ENCODE results near the gene UBR3. TPM values are rescaled to one million over a fixed set of nuclear protein-coding genes. Genes with fewer than 3 reads are reported as not detected.

UBR3 gene
- total and polyA plus RNA-seq, 10 donors = 7.2 to 119 (median 54.3) TPM

DNA sequence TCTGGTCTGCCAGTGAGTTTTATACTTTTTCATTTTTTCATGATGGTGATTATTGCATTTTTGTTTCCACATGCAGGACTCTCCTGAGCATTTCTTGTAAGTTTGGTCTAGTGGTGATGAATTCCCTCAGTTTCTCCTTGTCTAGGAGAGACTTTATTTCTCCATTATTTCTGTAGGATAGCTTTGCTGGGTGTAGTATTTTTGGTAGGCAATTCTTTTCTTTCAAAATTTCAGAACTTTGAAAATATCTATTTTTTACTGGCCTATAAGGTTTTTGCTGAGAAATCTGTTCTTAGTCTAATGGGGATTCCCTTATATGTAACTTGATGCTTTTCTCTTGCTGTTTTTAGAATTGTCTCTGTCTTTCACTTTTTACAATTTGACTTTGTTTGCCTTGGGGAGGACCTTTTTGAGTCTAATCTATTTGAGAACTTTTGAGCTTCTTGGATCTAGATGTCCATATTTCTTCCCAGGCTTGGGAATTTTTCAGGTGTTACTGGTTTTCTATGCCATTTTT lies 149.1 kb downstream of the UBR3 start:
- Histone ChIP-seq H3K36me3 (peaks cover 0 to 63% (median 22%) of the 10 kb centered on the region in 6 donors), H3K27me3 (replicated peaks in 1 of 7) (no peaks in the 10 kb centered on the region), H3K9me3 (peaks cover 6 to 39% (median 34%) of the 10 kb centered on the region in 8 donors), H3K4me3 (no peak overlapping the region), H3K4me1 (peaks cover 0 to 4% (median 0%) of the 10 kb centered on the region in 6 donors), H3K27ac (no peak overlapping the region)
- no peak for TF ChIP-seq POLR2AphosphoS5 (IDR thresholded peaks at IDR 0.05)
- TF ChIP-seq, protein P1, sequence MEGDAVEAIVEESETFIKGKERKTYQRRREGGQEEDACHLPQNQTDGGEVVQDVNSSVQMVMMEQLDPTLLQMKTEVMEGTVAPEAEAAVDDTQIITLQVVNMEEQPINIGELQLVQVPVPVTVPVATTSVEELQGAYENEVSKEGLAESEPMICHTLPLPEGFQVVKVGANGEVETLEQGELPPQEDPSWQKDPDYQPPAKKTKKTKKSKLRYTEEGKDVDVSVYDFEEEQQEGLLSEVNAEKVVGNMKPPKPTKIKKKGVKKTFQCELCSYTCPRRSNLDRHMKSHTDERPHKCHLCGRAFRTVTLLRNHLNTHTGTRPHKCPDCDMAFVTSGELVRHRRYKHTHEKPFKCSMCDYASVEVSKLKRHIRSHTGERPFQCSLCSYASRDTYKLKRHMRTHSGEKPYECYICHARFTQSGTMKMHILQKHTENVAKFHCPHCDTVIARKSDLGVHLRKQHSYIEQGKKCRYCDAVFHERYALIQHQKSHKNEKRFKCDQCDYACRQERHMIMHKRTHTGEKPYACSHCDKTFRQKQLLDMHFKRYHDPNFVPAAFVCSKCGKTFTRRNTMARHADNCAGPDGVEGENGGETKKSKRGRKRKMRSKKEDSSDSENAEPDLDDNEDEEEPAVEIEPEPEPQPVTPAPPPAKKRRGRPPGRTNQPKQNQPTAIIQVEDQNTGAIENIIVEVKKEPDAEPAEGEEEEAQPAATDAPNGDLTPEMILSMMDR (IDR thresholded peaks at IDR 0.05 in 8 of 11, conservative IDR thresholded peaks at IDR 0.05 in 3 of 11) = no peak
- no peak for TF ChIP-seq POLR2A (IDR thresholded peaks at IDR 0.05)
- intact Hi-C loops (cut with DNase I; ENCODE audit: low total_unique reads) = no loop called here
- no peak for DNase-seq

DNA sequence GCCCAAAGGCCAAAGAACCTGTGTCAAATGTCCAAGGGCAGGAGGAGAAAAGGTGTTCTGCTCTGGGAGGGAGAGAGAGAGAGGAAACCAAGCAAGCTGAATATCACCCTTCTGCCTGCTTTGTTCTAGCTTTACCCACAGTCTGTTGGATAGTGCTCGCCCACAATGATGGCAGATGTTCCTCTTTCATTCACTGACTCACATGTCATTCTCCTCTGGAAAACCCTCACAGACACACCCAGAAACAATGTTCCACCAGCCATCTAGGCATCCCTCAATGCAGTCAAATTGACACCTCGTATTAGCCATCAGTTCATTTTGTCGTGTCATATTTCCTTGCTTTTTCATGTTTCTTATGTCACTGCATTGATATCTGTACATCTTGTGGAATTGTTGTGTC lies 150.3 kb downstream of the UBR3 start:
- Histone ChIP-seq H3K27me3 (replicated peaks in 1 of 7) (no peaks in the 10 kb centered on the region), H3K4me1 (peaks cover 0 to 4% (median 0%) of the 10 kb centered on the region in 6 donors), H3K36me3 (peaks cover 0 to 63% (median 22%) of the 10 kb centered on the region in 6 donors), H3K27ac (no peak overlapping the region), H3K4me3 (no peak overlapping the region), H3K9me3 (peaks cover 6 to 39% (median 34%) of the 10 kb centered on the region in 8 donors)
- DNase-seq = no peak
- intact Hi-C loops (cut with DNase I; ENCODE audit: low total_unique reads) = no loop called here
- 89 to 95% (median 93%) methylated on average over 3 of the region's 3 CpGs for WGBS, 5 donors
- TF ChIP-seq POLR2AphosphoS5 (IDR thresholded peaks at IDR 0.05) (no peak), POLR2A (IDR thresholded peaks at IDR 0.05) (no peak)
- TF ChIP-seq, protein P1 (IDR thresholded peaks at IDR 0.05 in 8 of 11, conservative IDR thresholded peaks at IDR 0.05 in 3 of 11) = no peak

DNA sequence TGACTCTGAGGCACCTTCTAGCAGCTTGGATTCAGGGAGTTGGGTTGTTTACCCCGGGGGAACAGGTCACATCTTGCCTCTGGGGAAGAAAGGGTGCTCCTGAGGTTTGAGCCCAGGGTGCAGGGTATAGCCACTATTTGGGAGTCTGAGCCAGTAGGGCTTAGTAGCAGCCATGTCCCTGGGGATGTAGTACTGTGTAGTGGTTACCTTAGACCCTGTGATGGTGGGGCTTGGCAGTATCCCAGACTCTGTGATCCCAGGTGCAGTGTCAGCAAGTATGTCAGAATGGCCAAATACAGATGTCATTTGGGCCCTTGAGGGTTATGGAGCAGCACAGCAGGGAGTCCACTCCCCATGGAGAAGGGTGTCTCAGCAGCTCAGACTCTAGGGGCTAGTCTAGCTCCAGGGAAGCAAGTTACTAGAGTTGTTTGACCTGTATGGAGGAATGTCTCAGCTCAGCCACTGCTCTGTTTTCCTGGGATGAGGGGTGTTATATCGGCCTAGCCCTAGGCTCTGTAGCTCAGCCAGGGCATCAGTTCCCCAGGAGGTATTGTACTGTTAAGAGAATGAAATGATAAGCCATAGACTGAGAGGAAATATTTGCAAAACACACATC lies 151.3 kb downstream of the UBR3 start:
- intact Hi-C loops (cut with DNase I; ENCODE audit: low total_unique reads) = no loop called here
- Histone ChIP-seq H3K4me1 (peaks cover 0 to 4% (median 0%) of the 10 kb centered on the region in 6 donors), H3K9me3 (peaks cover 6 to 39% (median 34%) of the 10 kb centered on the region in 8 donors), H3K36me3 (peaks cover 0 to 63% (median 22%) of the 10 kb centered on the region in 6 donors), H3K27ac (no peak overlapping the region), H3K27me3 (replicated peaks in 1 of 7) (no peaks in the 10 kb centered on the region), H3K4me3 (no peak overlapping the region)
- no peak for TF ChIP-seq POLR2A (IDR thresholded peaks at IDR 0.05)
- TF ChIP-seq, protein P1 (IDR thresholded peaks at IDR 0.05 in 8 of 11, conservative IDR thresholded peaks at IDR 0.05 in 3 of 11) = no peak
- TF ChIP-seq POLR2AphosphoS5 (IDR thresholded peaks at IDR 0.05) = no peak
- no peak for DNase-seq
- 90 to 100% (median 100%) methylated on average over 1 to 2 of the region's 2 CpGs for WGBS, 5 donors

DNA sequence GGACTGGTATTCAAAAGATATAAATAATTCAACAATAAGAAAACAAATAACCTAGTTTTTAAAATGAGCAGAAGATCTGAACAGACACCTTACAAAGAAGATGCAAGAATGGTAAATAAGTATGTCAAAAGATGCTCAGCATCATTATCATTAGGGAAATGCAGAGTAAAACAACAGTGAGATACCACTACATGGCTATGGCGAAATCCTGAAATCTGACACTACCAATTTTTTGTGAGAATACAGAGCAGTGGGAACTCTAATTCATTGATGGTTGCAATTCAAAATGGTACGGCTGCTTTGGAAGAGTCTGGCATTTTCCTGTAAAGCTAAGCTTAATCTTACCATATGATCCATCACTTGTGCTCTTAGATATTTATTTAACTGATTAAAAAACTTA lies 151.8 kb downstream of the UBR3 start:
- H3K36me3 ChIP-seq = peaks cover 0 to 63% (median 22%) of the 10 kb centered on the region in 6 donors
- TF ChIP-seq POLR2AphosphoS5 (IDR thresholded peaks at IDR 0.05) (no peak), POLR2A (IDR thresholded peaks at IDR 0.05) (no peak)
- TF ChIP-seq, protein P1 (IDR thresholded peaks at IDR 0.05 in 8 of 11, conservative IDR thresholded peaks at IDR 0.05 in 3 of 11) = no peak

More for the DNA sequence above, 151.8 kb downstream of the UBR3 start:
- Histone ChIP-seq H3K27me3 (replicated peaks in 1 of 7) (no peaks in the 10 kb centered on the region), H3K4me3 (no peak overlapping the region), H3K4me1 (peaks cover 0 to 4% (median 0%) of the 10 kb centered on the region in 6 donors), H3K9me3 (peaks cover 6 to 36% (median 33%) of the 10 kb centered on the region in 8 donors), H3K27ac (no peak overlapping the region)
- DNase-seq = no peak
- 75 to 100% (median 97%) methylated on average over 2 of the region's 2 CpGs for WGBS, 5 donors
- intact Hi-C loops (cut with DNase I; ENCODE audit: low total_unique reads) = no loop called here
